NB4 (cell line): Measurements from ENCODE around the gene SMCR8.
"Not testable (repeated sequence)": the region's sequence is repeated elsewhere in the genome, so short reads cannot be mapped to it uniquely, and the experiment has no call there.

ENCODE experiments used
- DNase-seq: peaks from one replicate; pipeline ENCODE4 v3.0.0; 2010; ENCODE audit warnings: low read depth
- H3K4me3 ChIP-seq: one replicate; pipeline ENCODE4 v1.5.1; 2011; ENCODE audit warnings: mild to moderate bottlenecking, low read depth, low read length, moderate library complexity
- CTCF ChIP-seq: IDR thresholded peaks from one replicate; pipeline ENCODE4 v1.5.1; 2012; ENCODE audit warnings: low read depth, low read length
- MYC ChIP-seq: IDR thresholded peaks from 2 replicates; pipeline ENCODE4 v1.6.1; 2011; ENCODE audit warnings: low read depth, low read length
- POLR2A ChIP-seq: IDR thresholded peaks from 2 replicates; pipeline ENCODE4 v1.6.1; 2011; ENCODE audit warnings: mild to moderate bottlenecking; ENCODE audit not compliant: insufficient read length; ENCODE audit errors: extremely low read depth
- TF ChIP-seq, protein P1 (sequence below): IDR thresholded peaks from 2 replicates; pipeline ENCODE4 v1.6.1; 2011; ENCODE audit warnings: low read depth, low read length

SMCR8 gene

DNA sequence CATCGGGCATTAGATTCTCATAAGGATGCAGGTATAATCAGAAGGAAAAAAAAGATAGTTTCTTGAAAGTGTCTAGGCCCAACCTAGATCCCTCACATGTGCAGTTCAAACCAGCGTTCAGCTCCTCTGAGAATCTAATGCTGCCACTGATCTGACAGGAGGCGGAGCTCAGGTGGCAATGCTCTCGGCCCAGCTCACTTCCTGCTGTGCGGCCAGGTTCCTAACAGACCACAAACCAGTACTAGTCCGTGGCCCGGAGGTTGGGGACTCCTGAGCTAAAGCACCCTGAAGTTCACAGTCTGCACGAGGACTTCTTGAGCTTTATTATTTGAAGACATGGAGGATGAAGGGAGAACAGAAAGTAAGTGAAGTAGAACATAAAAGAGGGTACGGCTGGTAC lies 16.8 kb downstream of the SMCR8 start:
- TF ChIP-seq MYC: no peak
- TF ChIP-seq, protein P1, sequence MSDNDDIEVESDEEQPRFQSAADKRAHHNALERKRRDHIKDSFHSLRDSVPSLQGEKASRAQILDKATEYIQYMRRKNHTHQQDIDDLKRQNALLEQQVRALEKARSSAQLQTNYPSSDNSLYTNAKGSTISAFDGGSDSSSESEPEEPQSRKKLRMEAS: no peak
- no peak for TF ChIP-seq CTCF
- TF ChIP-seq POLR2A: no peak
- H3K4me3 ChIP-seq: no peak overlapping the region
- DNase-seq: no peak

GRCh38 chr17:18332909-18333489 lies 17.9 kb downstream of the SMCR8 start:
- no peak overlapping the region for H3K4me3 ChIP-seq
- DNase-seq: no peak
- TF ChIP-seq POLR2A (no peak), MYC (no peak), CTCF (no peak)
- TF ChIP-seq, protein P1: no peak

GRCh38 chr17:18338158-18338557 lies 23.1 kb downstream of the SMCR8 start:
- not testable (repeated sequence) for H3K4me3 ChIP-seq, DNase-seq

DNA sequence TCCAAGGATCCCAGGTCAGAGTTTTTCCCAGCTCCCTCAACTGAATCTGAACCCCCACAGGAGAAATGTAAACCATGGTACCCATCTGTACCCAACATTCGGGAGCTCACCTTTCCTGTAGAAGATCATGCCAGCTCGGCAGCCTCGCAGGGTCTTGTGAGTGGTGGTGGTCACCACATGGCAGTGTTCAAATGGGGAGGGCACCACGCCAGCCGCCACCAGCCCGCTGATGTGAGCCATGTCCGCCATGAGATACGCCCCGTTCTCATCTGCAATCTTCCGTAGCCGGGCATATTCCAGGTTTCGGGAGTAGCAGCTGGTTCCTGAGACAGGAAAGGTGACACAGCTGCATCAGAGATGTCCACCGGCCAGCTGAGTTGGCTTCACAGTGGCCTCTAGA lies 24.8 kb downstream of the SMCR8 start:
- no peak overlapping the region for H3K4me3 ChIP-seq
- TF ChIP-seq POLR2A: no peak
- no peak for TF ChIP-seq MYC
- TF ChIP-seq, protein P1: no peak
- TF ChIP-seq CTCF: no peak
- DNase-seq: no peak

DNA sequence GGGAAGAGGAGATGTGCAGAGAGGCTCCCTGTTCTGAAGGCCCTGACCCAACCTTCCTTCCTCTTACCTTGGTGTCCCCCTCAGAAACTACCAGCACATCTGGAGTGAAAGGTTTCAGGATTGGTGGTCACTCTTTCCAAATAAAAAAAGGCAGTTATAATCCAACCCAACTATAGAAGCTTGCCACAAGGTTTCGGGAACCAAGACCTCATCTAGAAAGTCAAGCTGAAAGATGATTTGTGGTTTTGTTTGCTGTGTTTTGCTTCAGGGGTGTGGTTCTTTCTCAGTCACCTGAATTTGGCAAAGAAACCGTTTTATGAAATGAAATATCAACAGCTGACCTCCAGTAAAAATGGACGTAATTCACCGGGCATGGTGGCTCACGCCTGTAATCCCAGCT lies 28.9 kb downstream of the SMCR8 start:
- DNase-seq: no peak
- TF ChIP-seq CTCF (no peak), POLR2A (no peak), MYC (no peak)
- TF ChIP-seq, protein P1: no peak

DNA sequence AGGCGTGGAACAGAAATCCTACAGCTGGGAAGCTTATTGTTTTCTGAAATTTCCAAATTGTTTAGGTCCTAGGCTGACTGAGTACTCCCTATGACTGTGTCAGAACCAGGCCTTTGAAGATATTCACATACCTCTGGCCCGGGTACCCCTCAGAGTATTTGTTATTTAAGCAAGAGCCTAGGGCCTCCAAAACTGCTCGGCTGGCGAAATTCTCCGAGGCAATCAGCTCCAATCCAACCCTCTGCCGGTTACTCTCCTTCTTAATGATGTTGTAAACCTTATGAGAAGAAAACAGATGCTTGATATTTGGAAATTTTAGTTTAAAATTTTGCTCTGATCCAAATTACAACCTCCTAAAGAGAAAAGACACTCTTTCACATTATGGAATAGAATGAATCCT lies 38.4 kb downstream of the SMCR8 start:
- no peak for DNase-seq
- TF ChIP-seq POLR2A (no peak), MYC (no peak), CTCF (no peak)
- TF ChIP-seq, protein P1: no peak
- no peak overlapping the region for H3K4me3 ChIP-seq

More for the DNA sequence above, 28.9 kb downstream of the SMCR8 start:
- no peak overlapping the region for H3K4me3 ChIP-seq
